GM19438 (cell line): Measurements from ENCODE around the gene SMIM20.
A peak's percentile ranks its signal among the peaks of the same experiment; 100 is the strongest.
"Not testable (repeated sequence)": the region's sequence is repeated elsewhere in the genome, so short reads cannot be mapped to it uniquely, and the experiment has no call there.

Experiments
- ATAC-seq: cut with Tn5 transposase; IDR thresholded peaks from one replicate; pipeline ENCODE4 v1.9.1; 2021; ENCODE audit warnings: low read depth; ENCODE audit not compliant: unreplicated experiment

SMIM20 gene

DNA sequence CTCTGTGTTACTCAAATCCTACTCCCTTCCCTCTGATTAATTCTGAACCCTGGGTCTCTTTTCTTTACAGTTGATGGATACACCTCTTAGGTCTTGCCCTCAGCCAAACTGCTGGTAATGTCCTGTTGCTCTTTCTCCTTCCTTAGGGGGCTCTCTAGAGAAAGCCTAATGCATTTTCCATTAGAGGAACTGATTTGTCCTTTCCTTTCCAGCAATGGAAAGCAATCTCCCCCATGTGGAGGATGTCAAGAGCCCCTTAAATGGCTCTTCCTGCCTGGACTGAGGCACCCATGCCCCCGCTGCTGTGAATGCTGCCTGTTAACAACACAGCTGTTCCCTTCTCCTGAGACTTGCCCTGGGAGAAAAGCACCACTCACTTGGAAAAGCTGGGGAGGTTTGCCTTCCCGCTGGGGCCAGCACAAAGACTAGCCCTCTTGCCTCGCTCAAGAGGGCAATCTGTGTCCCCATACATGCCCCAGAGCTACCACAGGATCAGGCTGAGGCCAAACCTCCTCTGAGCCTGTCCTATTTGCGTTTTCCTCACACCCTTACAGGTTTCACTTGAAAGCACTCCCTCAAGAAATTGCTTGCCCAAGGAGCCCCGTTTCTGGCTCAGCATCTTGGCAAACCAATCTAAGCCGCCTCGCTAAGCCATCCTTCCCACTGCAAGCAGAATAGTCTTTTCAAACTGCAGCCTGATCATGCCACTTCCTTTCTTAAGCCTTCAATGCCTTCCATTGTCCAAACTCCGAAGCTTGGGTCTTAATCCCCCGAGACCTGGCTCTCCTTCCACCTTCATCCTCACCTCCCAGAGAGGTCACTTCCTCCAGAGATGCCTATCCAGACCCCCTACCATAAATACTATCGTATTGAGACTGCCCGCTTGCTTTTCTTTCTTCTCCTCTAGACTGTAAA, 23.2 kb upstream of the SMIM20 start:
- ATAC-seq, result no peak

DNA sequence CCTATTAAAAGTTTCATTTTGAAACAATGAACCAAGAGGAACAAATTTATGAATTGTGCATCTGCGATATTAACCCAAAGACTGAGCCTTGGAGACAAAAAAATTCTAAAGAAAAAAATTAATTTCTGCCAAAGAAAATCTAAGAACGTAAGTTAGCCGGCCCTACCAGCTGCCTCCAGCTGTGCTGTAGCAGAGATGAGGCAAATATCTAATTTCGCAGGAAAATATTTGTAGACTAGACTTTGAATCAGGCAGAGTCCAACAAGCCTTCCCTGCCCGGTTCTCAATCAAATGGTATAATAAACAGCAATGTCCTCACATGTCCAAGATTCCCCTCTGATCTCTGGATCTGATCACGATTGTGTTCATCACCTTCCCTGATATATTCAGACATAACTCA, 21.2 kb upstream of the SMIM20 start:
- no peak for ATAC-seq

DNA sequence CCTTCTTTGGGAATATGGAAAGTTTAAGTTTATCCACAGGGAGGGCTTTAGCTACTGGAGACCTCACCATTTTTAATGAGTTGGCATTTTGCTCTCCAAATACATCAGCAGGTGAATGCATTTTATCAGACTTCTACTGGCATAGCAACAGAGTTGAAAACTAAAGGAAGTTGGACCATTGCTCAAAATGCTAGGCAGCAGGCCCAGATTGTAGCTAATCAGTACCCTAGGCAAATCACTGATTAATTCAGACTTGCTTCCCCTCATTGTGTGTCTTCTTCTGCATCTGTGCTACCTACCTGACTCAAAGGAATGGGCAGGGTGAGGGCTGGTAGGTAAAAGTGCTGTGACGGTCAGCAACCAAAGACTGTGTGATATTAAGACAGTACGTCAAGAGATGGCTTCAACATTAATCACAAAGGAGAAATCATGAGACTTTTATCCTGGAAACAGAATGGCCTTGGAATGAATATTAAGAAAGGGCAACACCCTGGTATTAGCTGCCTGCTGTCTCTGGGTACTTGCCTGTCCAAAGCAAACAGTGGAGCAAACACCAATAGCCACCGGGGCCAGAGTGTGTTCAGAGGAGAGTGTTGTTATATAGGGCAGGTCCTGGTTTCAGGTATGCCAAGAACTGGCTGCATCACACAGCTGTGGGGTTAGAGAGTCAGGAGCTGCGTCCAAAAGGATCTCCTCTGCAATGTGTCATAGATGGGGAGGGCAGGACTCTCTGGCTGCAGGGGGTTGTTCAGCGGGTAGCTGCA, 17.1 kb upstream of the SMIM20 start:
- ATAC-seq, result no peak

DNA sequence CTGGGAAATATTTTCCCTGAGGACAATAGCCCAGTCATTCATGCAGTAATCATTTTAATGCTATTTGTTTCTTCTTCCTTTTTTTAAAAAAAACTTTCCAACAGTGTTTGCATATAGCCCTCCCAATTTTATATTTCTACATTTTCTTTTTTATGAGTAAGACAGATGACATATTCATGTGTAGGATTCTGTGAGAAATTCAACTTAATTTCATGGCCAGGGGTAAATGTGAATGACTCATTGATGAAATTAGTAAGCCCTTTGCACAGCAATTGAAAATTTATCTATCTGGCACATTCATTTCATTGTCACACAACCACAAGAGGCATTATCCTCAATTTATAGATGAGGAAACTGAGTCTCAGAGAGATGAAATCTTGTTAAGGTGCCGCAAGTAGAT, 13.7 kb upstream of the SMIM20 start:
- no peak for ATAC-seq

DNA sequence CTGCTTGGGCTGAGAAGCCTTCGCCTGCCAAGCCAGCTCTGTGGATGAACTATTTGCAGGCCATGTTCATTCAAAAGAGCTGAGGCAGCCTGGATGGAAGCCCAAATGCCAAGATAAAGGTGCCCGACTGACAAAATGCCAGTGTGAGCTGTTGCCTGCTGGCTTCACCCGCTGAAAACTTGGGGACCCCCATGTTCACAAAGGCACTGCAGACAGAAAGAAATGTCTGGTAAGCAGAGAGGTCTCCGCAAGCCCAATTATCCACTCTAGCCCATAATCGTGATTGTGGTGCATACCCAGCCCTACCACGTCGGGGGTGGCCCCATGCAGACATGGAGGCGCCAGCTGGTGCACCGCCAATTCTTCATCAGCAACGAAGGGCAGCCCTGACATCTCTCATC, 13.0 kb upstream of the SMIM20 start:
- no peak for ATAC-seq

DNA sequence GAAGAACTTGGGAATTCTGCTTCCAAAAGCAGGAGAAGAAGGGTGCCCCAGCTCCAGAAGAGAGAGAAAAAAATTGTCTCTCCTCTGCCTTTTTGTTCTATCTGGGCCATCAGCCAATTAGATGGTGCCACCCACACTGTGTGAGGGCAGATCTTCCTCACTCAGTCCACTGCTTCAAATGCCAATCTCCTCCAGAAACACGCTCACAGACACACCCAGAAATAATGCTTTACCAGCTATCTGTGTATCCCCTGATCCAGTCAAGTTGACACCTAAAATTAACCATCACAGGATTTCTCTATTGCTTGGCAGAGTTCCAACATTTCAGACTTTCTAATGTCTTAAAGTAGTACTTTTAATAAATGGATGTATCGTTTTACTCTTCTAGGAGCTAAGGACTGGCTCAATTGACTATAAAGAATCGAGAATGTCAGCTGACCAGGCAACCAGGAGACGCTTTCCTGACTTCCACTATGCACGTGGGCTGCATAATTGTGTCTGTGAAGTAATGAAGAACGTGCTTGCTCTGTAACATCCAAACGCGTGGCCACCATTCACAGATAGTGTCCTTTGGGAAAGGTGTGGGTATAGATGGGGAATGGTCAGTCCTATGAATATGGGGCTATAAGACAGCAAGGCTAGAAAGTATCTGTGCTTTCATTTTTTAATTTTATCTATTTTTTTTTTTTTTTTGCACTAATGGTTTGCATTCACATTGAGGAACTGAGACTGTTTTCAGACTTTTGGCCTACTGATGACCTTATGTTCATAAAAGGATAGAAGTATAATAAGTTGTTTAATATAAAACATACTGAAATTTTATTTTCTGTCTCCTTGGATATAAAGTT, 9.9 kb upstream of the SMIM20 start:
- ATAC-seq, result no peak

DNA sequence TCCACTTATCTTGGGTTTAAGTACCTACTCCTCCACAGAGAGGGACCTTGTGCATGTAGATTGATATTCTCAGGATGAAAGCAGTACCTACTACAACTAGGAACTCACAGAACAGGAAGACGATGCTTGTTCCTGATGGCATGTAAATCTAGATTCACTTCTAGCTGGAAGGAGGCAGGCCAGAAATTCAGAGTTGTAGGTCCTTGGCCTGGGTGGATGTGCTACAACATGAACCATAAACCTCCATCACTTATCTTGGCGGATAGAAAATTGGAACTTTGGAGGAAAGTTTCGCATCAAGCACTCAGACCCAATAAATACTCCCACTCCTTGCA, 9.3 kb upstream of the SMIM20 start:
- no peak for ATAC-seq

DNA sequence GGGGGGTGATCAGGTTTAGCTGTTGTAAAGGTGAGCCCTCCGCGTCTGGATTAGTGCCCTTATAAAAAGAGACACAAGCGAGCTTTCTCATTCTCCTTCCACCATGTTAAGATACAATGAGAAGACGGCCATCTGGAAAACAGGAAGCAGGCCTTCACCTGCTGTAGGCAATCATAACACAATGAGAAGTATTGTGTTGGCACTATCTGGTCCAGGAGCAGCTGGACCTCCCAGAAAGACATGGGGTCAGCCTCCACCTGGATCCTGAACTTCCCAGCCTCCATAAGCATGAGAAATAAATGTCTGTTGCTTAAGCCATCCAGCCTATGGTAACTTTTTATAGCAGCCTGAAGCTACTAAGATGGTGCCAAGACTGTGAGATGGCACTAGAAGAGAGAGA, 8.6 kb upstream of the SMIM20 start:
- ATAC-seq, result no peak

DNA sequence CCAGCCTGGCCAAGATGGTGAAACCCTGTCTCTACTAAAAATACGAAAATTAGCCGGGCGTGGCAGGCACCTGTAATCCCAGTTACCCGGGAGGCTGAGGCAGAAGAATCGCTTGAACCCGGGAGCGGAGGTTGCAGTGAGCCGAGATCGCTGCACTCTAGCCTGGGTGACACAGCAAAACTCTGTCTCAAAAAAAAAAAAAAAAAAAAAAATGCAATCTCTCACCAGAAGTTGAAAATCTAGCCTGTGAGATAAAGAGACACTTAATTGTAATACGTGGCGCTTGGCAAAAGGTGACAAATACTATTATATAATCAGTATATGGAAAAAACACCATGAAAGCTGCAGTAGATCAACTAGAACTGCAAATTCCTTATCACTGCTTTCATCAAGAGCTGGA, 7.9 kb upstream of the SMIM20 start:
- not testable (repeated sequence) for ATAC-seq

DNA sequence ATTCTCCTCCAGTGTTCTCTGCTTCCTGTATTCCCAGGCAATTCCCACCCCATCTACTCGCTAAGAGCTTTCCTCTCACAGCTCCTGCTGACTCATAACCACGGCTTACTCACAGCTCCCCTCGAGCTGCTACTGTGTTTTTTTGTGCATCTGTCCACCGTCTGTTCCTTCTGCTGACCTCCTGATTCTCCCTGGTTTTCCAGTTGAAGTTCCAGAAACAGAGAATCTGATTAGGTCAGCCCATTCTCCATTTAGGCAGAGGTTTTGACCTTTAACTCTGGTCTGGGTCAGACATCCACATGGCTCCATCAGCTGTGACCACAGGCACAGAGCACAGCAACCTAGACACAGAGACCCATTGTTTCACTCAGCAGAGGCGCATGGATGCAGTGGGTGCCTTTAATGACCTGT, 5.5 kb upstream of the SMIM20 start:
- no peak for ATAC-seq

DNA sequence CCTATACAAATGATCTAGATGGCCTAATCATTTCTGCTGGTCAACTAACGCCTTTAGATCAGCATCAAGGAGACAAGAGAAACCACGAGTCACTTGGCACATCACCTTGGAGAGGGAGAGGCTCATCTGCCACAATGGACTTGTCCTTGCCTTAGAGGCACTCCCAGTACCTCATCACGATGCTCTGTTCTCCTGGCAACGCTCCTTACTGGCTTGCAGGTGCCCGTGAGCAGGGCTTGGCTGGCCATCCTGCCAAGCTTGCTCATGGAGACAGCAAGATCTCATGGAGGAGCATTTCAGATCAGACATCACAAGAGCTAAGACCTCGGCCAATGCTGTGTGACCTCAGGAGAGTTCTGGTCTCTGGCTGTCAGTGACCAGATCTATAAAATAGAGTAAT, 2.7 kb upstream of the SMIM20 start:
- no peak for ATAC-seq

DNA sequence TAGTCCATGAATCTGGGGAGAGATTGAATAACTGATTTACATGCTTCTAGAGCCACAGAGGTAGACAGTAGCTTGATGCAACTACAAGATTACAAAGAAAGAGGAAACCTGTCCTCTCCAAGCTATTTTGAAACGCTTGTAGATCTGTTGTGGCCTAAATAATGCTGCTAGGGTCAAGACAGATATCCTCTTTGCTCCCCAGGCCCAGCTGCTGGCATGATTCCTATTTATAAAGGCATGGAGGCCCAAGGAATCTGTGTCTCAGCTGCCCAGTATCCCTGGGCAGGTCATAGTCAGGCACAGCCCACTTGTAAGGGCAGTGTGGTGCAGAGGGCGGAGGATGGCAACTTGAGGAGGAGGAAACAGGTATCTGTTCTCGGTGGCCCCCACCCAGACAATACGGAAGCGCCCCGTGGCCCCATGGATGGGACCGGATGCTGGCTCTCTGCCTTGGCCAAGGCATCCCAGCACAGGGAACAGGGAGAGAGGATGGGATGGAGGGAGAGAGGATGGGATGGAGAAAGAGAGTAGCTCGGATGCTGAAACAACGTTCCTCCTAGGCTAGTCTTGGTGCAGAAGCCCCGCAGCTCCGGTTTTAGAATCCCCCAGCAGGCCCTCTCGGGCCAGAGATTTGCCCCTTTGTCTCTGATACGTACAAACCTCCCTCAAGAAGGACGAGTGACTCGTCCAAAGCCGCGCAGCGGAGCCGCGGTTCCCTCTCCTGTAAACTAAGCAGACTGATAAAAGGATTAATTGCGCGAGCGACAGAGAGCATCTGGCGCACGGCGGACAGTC, 767 bp upstream of the SMIM20 start:
- ATAC-seq, result peak; percentile 31

DNA sequence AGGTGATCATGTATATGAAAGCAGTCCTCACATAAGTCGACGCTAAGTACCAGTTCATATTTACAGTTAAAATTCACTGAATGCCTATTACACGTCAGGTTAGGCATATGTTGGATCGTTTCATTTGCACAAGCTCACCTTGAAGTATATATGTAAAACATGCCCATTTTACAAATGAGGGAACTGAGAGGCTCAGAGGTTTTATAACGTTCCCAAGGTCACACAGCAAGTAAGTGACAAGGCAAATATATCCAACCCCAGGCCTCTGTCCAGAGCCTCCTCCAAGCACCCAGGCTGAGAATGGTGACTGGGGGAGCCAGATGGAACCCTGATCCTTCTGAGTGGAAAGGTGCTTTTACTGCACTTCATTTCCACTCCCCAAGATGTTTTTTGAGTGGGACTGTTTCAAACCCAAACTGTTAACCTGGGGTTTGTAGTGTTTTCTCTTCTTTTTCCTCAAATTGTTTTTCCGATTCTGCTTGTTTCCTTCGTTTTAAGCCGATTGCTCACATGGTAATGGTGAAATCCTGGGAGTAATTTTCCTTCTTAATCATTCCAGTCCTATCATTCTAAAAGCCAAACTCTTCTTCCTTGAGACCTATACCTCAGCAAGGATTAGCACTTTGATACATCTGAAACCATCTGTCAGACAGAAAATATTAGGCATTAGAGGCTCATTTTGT, 791 bp downstream of the SMIM20 start:
- no peak for ATAC-seq

DNA sequence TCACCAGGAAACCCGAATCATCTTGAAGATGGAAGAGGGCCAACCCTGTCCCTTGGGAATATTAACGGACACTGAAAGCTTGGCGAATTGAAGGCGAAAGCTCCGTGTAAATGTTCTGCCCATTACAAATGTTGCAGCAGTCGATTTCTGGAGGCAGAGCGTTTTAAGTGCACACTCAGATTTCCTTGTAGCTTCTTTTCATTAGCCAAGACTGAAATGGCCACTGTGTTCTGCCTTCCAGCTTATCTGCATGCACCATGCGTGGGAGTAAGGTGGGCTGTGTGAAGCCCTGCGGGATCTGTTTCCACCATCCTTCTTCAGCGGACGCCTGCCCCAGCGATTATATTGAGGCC, 1.3 kb downstream of the SMIM20 start:
- no peak for ATAC-seq

DNA sequence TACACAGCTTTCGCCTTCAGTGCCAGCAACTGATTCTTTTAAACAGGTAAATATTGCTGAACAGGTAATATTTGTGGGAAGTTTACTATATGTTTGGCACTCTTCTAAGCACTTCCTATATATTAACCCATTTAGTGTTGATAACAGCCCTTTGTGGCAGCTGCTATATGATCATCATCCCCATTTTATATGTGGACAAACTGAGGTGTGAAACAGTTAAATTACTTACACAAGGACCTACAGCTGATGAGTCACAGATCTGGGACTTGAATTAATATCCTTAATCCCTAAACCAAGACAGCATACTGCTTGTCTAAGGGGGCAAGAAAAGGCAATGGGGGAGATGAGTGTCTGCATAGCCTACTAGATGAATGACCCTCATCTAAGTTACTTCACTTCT, 2.9 kb downstream of the SMIM20 start:
- ATAC-seq, result no peak

DNA sequence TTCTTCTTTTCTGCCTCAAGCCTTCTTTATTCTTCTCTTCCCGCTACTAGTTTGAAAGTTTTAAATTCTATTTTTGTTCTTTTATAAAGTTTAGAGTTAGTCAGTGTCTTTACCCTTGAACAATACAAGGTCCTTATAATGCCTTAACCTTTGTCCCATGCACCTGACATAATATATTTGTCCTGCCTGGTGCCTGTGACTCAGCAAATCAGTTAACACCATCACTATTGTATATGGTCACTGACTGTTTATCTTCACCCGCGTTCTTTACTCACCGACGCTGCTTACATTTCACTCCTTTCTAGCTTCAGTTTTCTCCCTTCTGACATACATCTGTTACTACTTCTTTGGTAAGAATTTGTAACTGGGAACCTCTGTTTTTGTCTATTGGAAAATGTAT, 5.7 kb downstream of the SMIM20 start:
- no peak for ATAC-seq

DNA sequence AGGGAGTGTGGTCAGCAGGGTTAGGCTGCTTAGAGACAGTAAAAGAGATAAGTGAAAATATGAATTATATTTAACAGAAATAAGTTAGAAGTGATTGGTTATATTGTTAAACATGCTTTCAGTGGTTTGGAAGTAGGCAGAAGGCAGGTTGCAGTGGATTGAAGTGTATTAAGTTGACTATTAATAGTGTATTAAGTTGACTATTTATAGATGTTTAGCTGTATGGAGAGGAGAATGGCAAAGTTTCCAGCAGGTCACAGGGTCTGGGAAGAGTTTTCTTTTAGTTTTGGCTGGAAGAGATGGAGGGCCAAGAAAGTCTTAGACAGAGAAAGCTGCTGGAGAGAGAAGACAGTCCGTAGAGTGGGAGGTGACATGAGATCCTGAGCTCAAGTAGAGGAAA, 7.9 kb downstream of the SMIM20 start:
- ATAC-seq, result no peak

DNA sequence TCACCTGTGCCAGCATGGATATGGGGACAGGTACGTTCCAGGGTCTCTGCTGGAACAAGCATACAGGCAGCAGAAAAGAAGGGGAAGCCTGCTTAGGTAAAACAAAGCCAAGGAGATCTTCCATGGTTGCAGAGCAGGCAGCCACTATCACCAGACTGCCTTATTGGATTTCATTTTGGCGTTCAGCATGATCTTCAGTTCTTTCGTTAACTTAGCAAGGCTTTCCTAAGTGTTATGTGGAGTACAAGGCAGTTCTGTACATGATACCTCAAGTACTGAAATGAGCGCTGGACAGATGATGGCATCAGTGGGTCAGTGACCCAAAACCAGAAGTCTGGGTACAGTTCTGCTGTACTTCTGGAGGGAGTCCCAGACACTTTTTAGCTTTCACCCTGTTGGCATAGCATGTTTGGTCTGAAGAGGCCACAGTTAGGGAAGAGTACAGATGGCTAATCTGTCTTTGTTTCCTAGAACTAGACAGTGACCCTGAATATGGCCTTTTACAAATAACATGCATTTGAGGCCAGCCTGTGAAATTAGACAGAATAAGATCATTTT, 8.9 kb downstream of the SMIM20 start:
- no peak for ATAC-seq

DNA sequence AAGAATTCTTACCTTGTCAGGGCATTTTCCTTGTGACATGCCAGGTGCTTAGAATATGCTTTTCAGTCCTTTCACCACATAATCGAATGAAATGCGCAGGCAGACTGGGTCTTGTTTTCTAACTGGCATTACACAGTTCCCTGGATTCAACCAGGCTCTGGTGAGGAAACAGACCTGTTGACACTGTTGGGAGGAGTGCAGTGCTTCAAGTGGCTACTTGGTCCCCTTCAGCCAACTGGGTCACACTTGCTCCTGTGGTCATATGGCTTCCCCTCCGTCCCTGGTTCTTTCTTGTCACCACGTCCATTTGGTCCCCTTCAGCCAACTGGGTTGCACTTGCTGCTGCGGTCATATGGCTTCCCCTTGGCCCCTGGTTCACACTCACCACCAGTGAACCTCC, 9.7 kb downstream of the SMIM20 start:
- no peak for ATAC-seq
